GOT3 (cell line): Measurements from ENCODE around the gene DRD2.

Source experiments
- DNase-seq: peaks from one replicate; lab custom pipeline; 2025; ENCODE audit warnings: mixed read lengths; lab: John Stamatoyannopoulos, UW

Gene DRD2

DNA sequence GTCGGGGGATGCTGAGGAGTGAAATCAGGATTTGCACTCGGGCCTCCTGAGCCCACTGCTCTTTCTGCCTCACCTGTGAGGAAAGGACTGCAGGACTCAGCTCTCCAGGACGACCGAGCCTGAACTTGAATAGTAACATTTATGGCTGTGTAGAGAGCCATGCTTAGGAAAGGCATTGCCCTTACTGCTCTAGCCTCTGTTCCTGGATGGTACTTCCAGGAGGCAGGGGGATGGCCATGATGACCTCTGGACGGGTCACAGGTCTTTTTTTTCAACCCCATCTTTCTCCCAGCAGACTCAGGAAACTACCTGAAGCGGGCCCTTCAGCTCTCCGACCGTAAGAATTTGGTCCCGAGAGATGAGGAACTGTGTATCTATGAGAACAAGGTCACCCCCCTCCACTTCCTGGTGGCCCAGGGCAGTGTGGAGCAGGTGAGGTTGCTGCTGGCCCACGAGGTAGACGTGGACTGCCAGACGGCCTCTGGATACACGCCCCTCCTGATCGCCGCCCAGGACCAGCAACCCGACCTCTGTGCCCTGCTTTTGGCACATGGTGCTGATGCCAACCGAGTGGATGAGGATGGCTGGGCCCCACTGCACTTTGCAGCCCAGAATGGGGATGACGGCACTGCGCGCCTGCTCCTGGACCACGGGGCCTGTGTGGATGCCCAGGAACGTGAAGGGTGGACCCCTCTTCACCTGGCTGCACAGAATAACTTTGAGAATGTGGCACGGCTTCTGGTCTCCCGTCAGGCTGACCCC, 76.3 kb downstream of the DRD2 start:
- no peak for DNase-seq

DNA sequence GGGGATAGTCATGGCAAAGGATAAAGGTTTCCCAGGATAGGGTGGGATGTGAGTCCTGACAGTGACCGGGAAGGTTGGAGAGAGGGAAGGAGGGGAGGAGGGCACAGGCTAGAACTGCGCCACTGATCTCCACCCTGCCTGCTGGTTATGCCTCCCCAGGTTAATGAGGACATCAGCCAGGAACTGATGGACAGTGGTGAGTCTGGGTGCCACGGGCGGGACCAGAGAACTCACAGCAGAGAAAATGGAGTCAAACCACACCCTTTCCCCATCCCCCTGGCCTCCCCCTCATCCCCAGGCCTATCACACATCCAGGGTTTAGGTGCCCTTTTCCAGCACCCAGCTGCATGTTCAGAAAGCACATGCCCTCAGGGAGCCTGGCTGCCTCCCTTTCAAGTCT, 77.4 kb downstream of the DRD2 start:
- DNase-seq = no peak

DNA sequence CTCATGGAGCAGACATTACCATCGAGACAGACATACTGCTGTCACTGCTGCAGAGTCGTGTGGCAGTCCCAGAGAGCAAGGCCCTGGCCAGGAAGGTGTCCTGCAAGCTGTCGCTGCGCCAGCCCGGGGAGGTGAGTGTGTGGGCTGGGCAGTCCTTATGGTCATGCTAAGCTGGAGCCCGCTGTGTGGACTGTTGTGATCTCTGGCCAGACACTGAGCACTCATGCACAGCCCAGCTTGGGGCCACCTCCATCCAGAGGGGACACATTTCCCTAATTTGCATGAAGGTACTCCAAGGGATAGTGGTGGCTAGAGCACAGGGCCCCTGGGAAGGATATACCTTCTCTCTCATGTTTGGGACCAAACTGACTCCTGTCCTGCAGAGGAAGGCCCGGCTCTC, 78.0 kb downstream of the DRD2 start:
- DNase-seq = no peak

DNA sequence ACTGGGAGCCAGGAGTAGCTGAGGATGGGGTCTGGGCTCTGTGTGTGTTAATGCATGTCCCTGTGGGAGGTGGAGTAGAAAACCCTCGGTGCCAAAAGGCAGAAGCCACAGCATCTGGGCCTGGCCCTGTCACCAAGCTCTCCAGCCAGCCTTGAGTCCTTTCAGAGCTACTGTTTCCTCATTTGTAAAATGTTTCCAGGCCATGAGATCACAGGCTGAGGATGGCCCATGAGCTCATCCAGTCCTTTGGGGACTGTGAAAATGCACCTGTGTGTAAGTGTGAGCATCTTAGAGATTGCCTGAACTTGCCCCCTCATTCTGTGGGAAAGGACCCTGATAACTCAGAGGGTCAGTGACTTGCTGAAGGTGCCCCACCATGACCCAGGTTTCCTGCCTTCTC, 78.5 kb downstream of the DRD2 start:
- no peak for DNase-seq

DNA sequence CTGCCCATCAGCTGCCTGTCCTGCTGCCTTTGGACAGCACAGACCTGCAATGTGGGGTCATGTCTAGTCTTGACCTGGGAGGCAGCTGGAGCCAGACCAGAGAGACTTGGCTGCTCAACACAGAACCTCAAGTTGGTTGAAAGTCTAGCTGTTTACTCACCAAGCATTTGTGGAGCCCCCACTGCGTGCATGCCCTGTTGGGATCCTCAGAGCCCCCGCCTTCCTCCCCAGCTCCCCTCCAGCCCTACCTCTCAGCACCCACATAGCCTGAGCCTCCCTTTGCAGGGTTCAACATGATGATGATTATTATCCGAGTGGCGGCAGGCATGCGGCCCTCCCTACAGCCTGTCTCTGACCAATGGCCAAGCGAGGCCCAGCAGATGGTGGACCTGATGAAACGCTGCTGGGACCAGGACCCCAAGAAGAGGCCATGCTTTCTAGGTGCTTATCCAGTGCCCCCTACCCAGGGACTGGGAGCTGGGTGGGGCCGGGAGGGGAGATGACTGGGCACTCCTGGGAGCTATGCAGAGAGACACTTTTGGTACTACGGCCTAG, 79.3 kb downstream of the DRD2 start:
- DNase-seq = no peak

DNA sequence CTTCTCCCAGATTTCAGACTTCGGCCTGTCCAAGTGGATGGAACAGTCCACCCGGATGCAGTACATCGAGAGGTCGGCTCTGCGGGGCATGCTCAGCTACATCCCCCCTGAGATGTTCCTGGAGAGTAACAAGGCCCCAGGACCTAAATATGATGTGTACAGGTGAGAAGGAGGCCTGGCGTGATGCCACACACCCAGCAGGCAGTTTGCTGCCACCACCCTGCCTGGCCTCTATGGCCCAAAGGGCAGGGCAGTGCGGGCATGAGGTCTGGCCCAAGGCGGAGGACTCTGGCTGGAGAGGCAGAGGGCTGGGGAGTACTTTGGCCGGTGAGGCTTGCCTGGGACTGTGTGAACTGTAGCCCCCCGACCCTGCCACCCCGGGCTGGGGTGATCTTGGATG, 80.3 kb downstream of the DRD2 start:
- DNase-seq = no peak

DNA sequence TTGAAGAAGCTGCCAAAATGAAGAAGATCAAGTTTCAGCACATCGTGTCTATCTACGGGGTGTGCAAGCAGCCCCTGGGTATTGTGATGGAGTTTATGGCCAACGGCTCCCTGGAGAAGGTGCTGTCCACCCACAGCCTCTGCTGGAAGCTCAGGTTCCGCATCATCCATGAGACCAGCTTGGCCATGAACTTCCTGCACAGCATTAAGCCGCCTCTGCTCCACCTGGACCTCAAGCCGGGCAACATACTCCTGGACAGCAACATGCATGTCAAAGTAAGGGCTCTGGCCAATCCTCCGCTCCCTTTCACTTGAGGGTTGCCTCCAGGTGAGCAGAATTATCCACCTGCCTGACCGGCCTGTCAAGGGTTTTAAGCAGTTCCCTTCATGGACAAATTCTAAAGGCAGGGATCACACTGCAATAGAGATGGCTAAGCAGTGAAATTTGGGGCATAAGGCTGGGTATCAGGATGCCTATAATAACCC, 81.7 kb downstream of the DRD2 start:
- DNase-seq = no peak

DNA sequence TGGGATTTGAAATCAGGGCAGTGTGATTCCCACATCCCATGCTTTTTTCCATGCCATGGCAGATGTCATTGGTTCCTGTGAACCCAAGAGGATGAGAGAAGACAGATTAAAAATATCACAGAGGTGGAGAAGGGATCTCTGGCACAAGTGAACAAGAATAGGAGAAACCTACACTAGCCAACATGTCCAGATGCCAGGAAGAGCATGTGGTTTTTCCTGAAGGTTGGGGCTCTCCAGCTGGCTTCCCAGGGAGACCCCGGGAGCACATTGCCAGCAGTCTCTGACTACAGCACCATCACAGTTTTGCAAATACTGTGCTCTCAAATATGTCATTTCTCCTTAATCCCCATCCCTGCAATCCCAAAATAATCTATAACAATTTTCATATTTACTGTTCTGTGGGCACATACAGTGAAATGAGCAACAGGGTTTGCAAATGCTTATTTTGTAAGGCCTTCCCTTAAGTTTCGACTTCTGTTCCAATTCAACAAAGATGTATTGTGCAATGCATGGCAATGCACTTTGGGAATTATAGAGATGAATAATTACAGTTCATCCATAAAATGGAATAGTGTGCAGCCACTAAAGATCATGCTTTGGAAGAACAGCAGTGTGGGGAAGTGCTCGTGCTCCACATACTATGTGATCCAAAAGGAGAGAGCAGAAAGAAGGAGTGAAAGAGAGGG, 82.8 kb downstream of the DRD2 start:
- DNase-seq = no peak

DNA sequence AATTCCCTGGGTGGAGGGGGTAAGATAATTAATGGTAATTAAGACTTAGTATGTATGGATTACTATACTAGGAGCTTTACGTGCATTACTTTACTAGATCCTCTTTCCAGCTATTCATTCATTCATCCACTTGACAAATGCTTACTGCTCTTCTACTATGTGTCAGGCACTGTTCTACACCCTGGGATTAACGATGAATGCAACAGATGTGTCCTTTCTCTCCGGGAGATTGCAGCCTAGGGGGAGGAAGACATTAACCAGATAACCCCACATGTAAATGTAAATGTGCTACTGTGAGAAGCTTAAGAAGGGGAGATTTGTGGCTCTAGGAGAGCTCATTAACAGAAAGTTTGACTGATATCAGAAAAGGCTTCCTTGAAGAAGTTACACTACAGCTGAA, 85.9 kb downstream of the DRD2 start:
- no peak for DNase-seq

DNA sequence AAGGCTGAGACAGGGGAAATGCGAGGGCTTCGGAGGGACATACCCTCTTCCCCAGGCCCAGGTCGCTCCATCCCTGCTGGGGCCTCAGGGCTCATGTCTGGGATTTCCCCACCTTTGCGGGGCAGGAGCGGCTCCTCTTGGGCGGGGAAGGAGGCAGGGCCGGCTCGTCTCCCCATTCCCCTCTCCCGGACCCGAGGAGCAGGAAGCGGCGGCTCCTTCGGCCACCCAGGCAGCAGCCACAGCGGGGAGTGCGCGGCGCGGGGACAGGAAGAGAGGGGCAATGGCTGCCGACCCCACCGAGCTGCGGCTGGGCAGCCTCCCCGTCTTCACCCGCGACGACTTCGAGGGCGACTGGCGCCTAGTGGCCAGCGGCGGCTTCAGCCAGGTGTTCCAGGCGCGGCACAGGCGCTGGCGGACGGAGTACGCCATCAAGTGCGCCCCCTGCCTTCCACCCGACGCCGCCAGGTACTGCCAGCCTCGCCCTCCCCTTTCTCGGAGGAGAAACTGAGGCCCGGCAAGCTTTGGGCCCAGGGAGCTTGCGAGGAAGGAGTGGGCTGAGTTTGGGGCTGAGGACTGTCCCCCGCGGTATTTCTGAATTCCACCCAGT, 87.5 kb downstream of the DRD2 start, which contains the start of gene ANKK1:
ANKK1 (plus strand) TSS at position 175 of the 607 bp plus-strand sequence; CDS start at position 281, 106 bp downstream.
- DNase-seq = no peak

DNA sequence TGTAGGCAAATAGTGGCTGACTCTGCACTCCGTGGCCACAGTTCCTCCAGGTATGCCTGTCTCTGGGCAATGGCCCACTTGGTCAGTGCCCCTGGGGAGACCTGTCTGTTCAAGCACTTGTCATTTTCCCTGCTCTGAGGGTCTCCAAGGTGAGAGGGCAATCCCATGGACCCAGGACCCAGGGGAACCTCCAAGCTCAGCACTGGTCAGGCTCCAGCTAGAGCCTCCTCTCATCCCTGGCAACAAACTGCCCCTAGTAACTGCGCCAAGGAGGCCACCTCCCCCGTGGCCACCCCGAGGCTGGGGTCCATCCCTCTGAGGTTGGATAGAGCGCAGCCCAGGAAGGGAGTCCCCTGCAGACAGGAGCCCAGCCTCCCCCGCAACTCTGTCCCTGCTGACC, 88.3 kb downstream of the DRD2 start:
- DNase-seq = no peak

DNA sequence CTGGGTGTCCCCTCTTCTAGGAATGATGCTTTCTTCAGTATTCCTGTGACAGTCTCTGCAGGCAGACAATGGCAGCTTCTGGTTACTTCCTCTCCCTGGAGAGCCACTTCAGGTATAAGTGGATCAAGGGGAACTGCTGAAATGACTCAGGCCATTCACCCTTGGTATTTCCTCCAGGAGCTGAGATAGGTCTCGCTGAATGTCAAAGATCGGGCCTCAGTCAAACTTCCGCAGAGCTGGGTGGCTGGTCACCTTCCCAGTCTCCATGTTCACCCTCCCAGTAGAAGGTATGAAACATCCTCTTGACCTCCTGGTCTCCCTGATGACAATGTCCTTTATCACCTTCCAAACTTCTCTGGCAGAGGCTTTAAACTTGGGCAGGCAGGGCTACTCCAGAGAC, 89.4 kb downstream of the DRD2 start:
- DNase-seq = no peak

DNA sequence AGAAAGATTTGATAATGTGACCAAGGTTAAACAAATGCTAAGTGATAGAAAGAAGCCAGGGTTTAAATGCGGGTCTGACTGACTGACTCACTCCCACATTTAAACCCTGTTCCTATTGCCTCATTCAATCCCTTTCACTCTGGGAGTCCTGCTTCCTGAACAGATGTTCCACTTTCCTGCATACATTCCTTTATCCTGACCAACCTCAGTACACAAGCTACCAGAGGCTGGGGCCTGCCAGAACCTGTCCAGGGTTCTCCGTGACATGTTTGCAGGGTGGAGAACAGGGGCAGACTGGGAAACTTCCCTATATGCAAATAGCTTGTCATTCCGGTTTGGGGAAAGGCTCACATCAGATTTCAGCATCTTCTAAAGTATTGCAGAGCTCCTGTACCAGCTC, 90.6 kb downstream of the DRD2 start:
- no peak for DNase-seq

DNA sequence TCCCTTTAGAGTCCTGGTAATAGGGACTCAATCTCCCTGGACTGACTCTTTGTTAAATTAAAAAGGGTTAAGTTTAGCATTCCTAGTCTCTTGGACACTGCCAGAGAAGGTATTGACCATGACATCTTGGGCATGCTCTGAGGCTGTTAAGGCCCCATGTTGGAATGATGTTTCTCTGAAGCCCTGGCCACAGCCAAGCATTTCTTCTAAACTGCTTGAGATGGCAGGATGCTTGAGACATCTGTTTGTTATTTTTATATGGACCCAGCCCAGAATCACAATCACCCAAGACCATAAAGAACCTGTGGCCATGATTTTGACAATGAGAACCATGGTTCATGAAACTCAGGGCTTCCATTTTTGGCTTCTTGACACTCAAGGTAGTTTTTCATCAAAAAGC, 93.1 kb downstream of the DRD2 start:
- DNase-seq = no peak

DNA sequence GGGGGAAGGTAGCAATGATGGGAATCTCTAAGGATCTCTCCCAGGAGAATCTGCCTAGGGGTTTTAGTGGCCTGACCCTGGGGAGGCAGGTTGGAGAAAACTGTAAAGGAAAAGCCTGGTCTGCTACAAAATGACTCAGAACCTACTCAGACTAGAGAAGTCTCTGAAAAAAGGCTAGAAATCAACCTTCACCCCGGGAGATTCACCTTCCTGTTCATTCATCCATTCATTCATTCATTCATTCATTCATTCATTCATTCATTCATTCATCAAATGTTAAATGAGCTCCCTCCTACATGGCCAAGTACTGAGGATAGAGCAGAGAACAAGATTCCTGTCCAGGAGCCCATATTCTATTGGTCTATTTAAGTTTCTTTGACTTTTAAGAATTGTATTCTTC, 96.5 kb downstream of the DRD2 start:
- no peak for DNase-seq

DNA sequence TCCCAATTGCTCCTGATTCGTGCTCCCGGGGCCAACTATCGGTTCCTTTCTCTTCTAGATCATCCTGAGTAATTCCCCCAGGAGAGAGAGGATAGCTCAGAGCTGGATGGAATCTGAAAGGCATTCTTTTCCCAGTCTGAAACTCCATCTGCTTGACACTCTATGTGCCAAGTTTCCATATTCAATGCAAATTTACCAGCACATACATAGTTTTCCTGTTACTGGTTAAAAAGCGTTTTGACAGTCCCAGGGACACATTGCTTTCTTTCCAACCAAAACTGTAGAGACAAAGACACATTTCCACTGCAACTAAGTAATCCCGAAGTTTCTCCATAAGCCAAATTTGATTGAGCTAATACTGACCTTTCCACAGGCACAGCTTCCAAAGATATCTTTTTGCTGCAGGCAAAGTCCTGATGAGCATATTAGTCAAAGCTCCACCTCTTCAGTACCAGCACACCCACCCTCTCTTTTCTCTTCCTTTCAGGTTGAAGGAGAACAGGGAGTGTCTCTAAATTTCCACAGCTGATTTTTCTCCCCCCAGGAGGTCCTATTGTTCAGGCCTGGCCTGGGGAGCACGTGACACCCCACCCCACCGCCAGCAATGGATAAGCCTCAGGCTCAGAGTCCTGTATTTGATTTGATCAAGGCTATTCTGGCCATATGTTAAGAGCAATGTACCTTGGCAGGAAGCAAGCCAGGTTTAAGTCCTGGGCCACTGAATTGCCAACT, 97.4 kb downstream of the DRD2 start:
- no peak for DNase-seq

DNA sequence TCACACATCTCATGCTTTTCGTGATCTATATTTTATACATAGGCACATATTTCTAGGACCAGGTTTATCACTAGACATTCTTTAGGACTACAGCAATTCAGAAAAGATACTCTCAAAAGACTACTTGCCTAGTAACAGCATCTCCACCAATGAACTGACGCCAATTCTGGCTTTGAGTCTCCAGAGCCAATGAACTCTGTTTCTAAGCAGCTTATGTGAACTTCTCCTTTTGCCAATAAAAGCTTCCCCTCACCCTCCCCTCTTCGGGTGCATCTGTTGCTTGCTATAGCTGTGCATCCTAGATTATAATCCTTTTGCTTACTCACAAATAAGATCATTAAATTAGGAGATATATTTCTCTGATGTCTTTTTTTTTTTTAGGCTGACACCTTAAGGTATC, 99.0 kb downstream of the DRD2 start:
- DNase-seq = no peak

DNA sequence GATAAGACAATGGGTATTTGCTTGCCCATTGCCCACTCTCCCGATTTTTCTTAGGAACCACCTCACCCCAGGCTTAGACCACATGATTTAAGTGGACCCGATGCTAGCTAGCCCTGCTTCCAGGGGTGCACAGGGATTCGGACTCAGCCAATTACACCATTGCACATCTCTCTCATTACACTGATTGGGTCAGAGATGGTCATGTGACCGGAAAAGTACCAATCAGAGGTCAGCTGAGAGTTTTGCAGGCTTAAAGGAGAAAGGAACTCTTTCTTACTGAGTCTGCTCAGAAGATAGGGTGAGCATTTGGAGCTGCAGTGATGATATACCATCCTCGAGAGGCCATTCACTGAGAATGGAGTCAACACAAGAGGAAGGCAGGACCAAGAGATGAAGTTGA, 99.8 kb downstream of the DRD2 start:
- no peak for DNase-seq

DNA sequence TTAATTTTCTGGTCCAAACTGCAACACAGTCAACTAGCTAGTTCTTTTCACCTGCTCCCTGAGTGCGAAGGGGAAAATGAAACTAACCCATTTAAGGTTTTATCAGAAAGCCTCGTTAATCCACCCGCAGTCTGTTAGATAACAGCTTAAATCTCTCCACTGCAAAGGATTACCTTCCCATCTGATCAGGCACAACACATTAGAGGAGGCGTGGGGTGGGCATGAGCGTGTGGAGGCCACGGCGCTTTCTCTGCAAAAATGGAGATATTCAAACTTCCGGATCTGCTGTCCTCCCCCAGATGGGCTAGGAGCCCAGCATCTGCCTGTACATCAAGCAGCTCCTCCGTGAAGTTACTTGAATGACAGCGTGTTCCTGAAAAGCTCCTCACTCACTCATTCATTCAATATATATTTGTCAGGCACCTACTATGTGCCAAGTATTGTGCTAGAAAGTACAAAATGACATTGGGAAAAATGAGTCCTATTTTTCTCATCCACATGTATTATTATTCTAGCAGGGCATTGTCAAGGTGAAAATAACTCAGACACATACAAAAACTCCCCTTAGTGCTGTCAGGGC, 101.1 kb downstream of the DRD2 start:
- DNase-seq = no peak

DNA sequence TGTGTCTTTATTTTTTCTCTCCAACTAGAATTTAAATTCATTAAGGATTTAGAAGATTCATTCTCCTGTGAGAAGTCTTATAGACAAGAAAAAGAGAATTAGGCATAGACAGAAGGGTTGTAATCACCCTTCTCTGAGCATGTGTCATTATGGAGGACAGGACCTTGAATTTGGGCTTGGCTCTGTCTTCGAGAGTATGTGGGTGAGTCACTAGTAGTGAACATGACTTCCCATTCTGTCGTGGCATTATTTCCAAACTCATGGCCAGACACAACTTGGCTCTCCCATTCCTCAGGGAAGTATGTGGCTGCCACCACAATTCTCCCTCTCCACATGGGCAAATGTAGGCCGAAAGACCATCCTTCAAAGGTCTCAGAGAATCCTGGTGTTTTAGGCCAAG, 101.9 kb downstream of the DRD2 start:
- no peak for DNase-seq

DNA sequence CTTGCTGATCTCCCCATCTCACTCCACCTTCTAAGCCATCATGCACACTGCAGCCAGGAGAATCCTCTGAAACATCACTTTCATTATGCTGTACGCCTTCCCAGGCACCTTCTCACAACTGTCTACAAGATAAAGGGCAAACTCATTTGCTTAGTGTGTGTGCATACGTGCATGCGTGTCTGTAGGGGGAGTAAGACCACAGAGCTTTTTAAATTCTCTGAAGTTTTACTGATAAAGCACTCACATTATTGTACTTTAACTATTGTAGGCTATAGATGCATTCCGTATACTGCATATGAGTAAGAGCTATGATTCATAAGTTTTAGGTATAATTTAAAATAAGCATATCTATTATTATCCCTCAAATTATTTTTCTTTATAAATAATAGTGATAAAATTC, 102.9 kb downstream of the DRD2 start:
- no peak for DNase-seq

DNA sequence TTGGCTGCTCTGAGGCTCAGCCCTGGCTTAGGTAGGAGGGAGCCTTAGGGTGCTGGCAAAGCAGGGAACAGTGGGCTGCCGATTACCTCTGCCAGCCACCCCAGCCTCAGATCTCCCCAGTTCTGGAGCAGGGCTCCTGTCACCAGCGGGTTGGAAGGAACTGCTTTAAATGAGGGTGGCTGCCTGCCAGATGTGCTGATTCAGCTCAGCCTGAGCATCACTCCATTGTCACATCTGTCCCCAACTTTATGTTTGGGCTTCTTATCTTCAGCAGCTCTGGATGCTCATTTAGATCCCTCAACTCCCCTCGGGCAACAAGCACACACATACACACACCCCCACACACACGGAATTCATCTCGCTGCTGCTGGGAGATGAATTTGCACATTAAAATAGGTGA, 104.6 kb downstream of the DRD2 start:
- DNase-seq = no peak
